Spleen (tissue), 11 donors: ENCODE results near the gene KIAA1614. TPM values are rescaled to one million over a fixed set of nuclear protein-coding genes. Genes with fewer than 3 reads are reported as not detected.

ENCODE experiments used
- DNase-seq: peaks from one replicate; pipeline ENCODE4 v3.0.0-alpha.2; 2020
- H3K27ac ChIP-seq, 8 donors: fragments of 200-600 bp; sonication (generic) in 7 of 8; 1 replicate in 4 of 8; 2 replicates in 4 of 8; pipeline versions ENCODE4 v1.5.0 to v1.8.0; 2016 to 2021; ENCODE audit warnings: inconsistent platforms in 4 of 8, mild to moderate bottlenecking in 4 of 8, moderate library complexity in 1 of 8
- H3K27me3 ChIP-seq, 7 donors: fragments of 200-600 bp; sonication (generic) in 6 of 7; replicated peaks in 1 of 7; 1 replicate in 4 of 7; 2 replicates in 3 of 7; pipeline versions ENCODE4 v1.5.0 to v1.8.0; 2016 to 2021; ENCODE audit warnings: inconsistent platforms in 3 of 7, mild to moderate bottlenecking in 1 of 7
- H3K36me3 ChIP-seq, 6 donors: fragments of 200-600 bp; sonication (generic) in 5 of 6; 1 replicate in 4 of 6; 2 replicates in 2 of 6; pipeline versions ENCODE4 v1.5.0 to v1.8.0; 2016 to 2021; ENCODE audit warnings: inconsistent platforms in 2 of 6
- H3K4me1 ChIP-seq, 6 donors: fragments of 200-600 bp; sonication (generic) in 5 of 6; 1 replicate in 3 of 6; 2 replicates in 3 of 6; pipeline versions ENCODE4 v1.5.0 to v1.8.0; 2016 to 2021; ENCODE audit warnings: inconsistent platforms in 3 of 6
- H3K4me3 ChIP-seq, 8 donors: fragments of 200-600 bp; sonication (generic) in 7 of 8; 1 replicate in 4 of 8; 2 replicates in 4 of 8; pipeline versions ENCODE4 v1.5.0 to v1.8.0; 2016 to 2021; ENCODE audit warnings: inconsistent platforms in 4 of 8, mild to moderate bottlenecking in 4 of 8, moderate library complexity in 2 of 8
- H3K9me3 ChIP-seq, 8 donors: fragments of 200-600 bp; sonication (generic) in 7 of 8; 1 replicate in 4 of 8; 2 replicates in 4 of 8; pipeline versions ENCODE4 v1.5.0 to v1.8.0; 2016 to 2021; ENCODE audit warnings: inconsistent platforms in 4 of 8
- CTCF ChIP-seq, 11 experiments: fragments of 200-600 bp in 7 of 11; fragments of 450-650 bp in 4 of 11; sonication (generic) in 4 of 11; IDR thresholded peaks in 8 of 11; conservative IDR thresholded peaks in 3 of 11; 1 replicate in 7 of 11; 2 replicates in 4 of 11; pipeline versions ENCODE4 v1.4.0 to v1.8.0; 2016 to 2021; ENCODE audit warnings: antibody characterized with exemption in 11 of 11, inconsistent platforms in 4 of 11, mild to moderate bottlenecking in 1 of 11
- POLR2A ChIP-seq, 3 donors: fragments of 450-650 bp; IDR thresholded peaks; one replicate each; pipeline ENCODE4 v1.5.1; 2017; ENCODE audit warnings: antibody characterized with exemption in 3 of 3, mild to moderate bottlenecking in 1 of 3
- POLR2AphosphoS5 ChIP-seq, 3 donors: sonication (generic); formaldehyde crosslinking; IDR thresholded peaks; one replicate each; pipeline ENCODE4 v1.5.1; 2017; ENCODE audit warnings: antibody characterized with exemption in 3 of 3
- WGBS, 5 donors: extraction: QIAGEN DNeasy Blood & Tissue Kit in 3 of 5; methylation state at CpG; one replicate each; pipeline versions ENCODE4 v1.1.5 to v1.1.7; 2013 to 2018; 5-methylcytosine and 5-hydroxymethylcytosine counted together
- intact Hi-C: fragments of 100-400 bp; cut with DNase I; formaldehyde crosslinking; loops from one replicate; pipeline ENCODE4 v1.15.0; 2023; ENCODE audit warnings: low total_unique reads
- polyA plus RNA-seq, 3 donors: library from polyadenylated mRNA; stranded (reverse); fragments of 200-250 nt; gene quantifications; one replicate each; pipeline ENCODE4 v1.2.1, GENCODE V29; 2013
- total RNA-seq, 7 donors: library from RNA; depleted of rRNA in 3 of 7; stranded (reverse); fragments of >200 nt in 3 of 7; fragmentation: NEBNext Ultra II Directional in 4 of 7; extraction: Animal tissue kit (Norgen Biotek cat#: 25700) in 4 of 7; gene quantifications; one replicate each; pipeline versions ENCODE4 v1.1.0 to v1.2.1, GENCODE V29; 2016 to 2021
- donor health status: healthy with polysubstance abuse.
- donor health status: DM: no; HTN: no; CAD: no; lungs with moderate emphysema.
- donor health status: DM: no; HTN: no; CAD: no.
- donor health status: Bipolar disorder and iron deficiency.
- donor health status: healthy.
- donor health status: DM: no; HTN: no; CAD: no.
- donor health status: DM: yes; HTN: yes; CAD: no.

The KIAA1614 gene
- total and polyA plus RNA-seq, 10 donors = 0.50 to 7.4 (median 3.0) TPM

GRCh38 chr1:180947901-180948640, 35.4 kb downstream of the KIAA1614 start:
- intact Hi-C loops = no loop called here
- TF ChIP-seq POLR2A (IDR thresholded peaks at IDR 0.05) = no peak
- no peak for TF ChIP-seq POLR2AphosphoS5 (IDR thresholded peaks at IDR 0.05)
- no peak for TF ChIP-seq CTCF (IDR thresholded peaks at IDR 0.05 in 8 of 11, conservative IDR thresholded peaks at IDR 0.05 in 3 of 11)
- H3K36me3 ChIP-seq = peaks cover 0 to 67% (median 4%) of the 10 kb centered on the region in 6 donors
- 91 to 96% (median 95%) methylated on average over 19 to 22 of the region's 22 CpGs for WGBS, 5 donors
- H3K4me1 ChIP-seq = peaks cover 0 to 11% (median under 1%) of the 10 kb centered on the region in 6 donors
- no peak for DNase-seq
- no peak overlapping the region for H3K4me3 ChIP-seq
- no peak overlapping the region for H3K27ac ChIP-seq
- H3K27me3 ChIP-seq = no peaks in the 10 kb centered on the region
- peaks cover 0 to 32% (median 18%) of the 10 kb centered on the region in 8 donors for H3K9me3 ChIP-seq

GRCh38 chr1:180948641-180949615, 36.2 kb downstream of the KIAA1614 start:
- WGBS, 5 donors = 76 to 85% (median 81%) methylated on average over 24 to 26 of the region's 26 CpGs
- Histone ChIP-seq H3K27me3 (no peaks in the 10 kb centered on the region), H3K9me3 (peaks cover 0 to 32% (median 18%) of the 10 kb centered on the region in 8 donors), H3K36me3 (peaks cover 0 to 67% (median 4%) of the 10 kb centered on the region in 6 donors), H3K4me1 (peaks cover 0 to 19% (median 9%) of the 10 kb centered on the region in 6 donors), H3K27ac (no peak overlapping the region), H3K4me3 (no peak overlapping the region)
- peak; percentile 63 for DNase-seq
- intact Hi-C loops = no loop called here
- TF ChIP-seq CTCF (IDR thresholded peaks at IDR 0.05 in 8 of 11, conservative IDR thresholded peaks at IDR 0.05 in 3 of 11) (no peak), POLR2A (IDR thresholded peaks at IDR 0.05) (no peak), POLR2AphosphoS5 (IDR thresholded peaks at IDR 0.05) (peak in 1 of 3 donors; percentile 6)

- no peak for DNase-seq
- Histone ChIP-seq H3K27ac (no peak overlapping the region), H3K9me3 (peaks cover 0 to 32% (median 18%) of the 10 kb centered on the region in 8 donors), H3K4me3 (no peak overlapping the region), H3K27me3 (no peaks in the 10 kb centered on the region), H3K36me3 (peaks cover 0 to 62% (median 4%) of the 10 kb centered on the region in 6 donors), H3K4me1 (peaks cover 0 to 26% (median 15%) of the 10 kb centered on the region in 6 donors)
- intact Hi-C loops = no loop called here
- TF ChIP-seq POLR2AphosphoS5 (IDR thresholded peaks at IDR 0.05) (no peak), CTCF (IDR thresholded peaks at IDR 0.05 in 8 of 11, conservative IDR thresholded peaks at IDR 0.05 in 3 of 11) (no peak), POLR2A (IDR thresholded peaks at IDR 0.05) (no peak)
- 94 to 100% (median 97%) methylated on average over 4 of the region's 4 CpGs for WGBS, 5 donors
Observed at GRCh38 chr1:180949616-180950000, 36.9 kb downstream of the KIAA1614 start.
